Osteocyte (in vitro differentiated cells): ENCODE data around the gene ATAD2B. TPM values are rescaled to one million over a fixed set of nuclear protein-coding genes. Genes with fewer than 3 reads are reported as not detected.
"Not testable (repeated sequence)": the region's sequence is repeated elsewhere in the genome, so short reads cannot be mapped to it uniquely, and the experiment has no call there.

Source experiments
- DNase-seq: peaks from one replicate; pipeline ENCODE4 v3.0.0; 2021; ENCODE audit warnings: mixed read lengths; ENCODE audit not compliant: unreplicated experiment; ENCODE audit errors: extremely low spot score
- H3K27ac Mint-ChIP-seq: one replicate; pipeline ENCODE4 v1.8.0; 2021; ENCODE audit warnings: mild to moderate bottlenecking, mixed read lengths; ENCODE audit not compliant: unreplicated experiment
- H3K27me3 Mint-ChIP-seq: one replicate; pipeline ENCODE4 v1.8.0; 2021; ENCODE audit warnings: mixed read lengths; ENCODE audit not compliant: unreplicated experiment
- H3K36me3 Mint-ChIP-seq: one replicate; pipeline ENCODE4 v1.8.0; 2021; ENCODE audit warnings: mixed read lengths; ENCODE audit not compliant: unreplicated experiment
- H3K4me1 Mint-ChIP-seq: one replicate; pipeline ENCODE4 v1.8.0; 2021; ENCODE audit warnings: mixed read lengths; ENCODE audit not compliant: unreplicated experiment
- H3K4me3 Mint-ChIP-seq: one replicate; pipeline ENCODE4 v1.8.0; 2021; ENCODE audit warnings: mild to moderate bottlenecking, moderate library complexity, mixed read lengths; ENCODE audit not compliant: unreplicated experiment
- H3K9me3 Mint-ChIP-seq: one replicate; pipeline ENCODE4 v1.8.0; 2021; ENCODE audit warnings: mixed read lengths; ENCODE audit not compliant: unreplicated experiment
- CTCF ChIP-seq: fragments of 200-600 bp; sonication (generic); IDR thresholded peaks from 2 replicates; pipeline ENCODE4 v1.5.0; 2021; ENCODE audit warnings: antibody characterized with exemption, mild to moderate bottlenecking, moderate library complexity
- total RNA-seq: library from RNA; stranded (reverse); gene quantifications from 2 replicates; pipeline ENCODE4 v1.2.1, GENCODE V29; 2021

ATAD2B gene
- total RNA-seq, 1 donor from 2014 or later, result 27.3 TPM

- peaks cover 20% of the 10 kb centered on the region for H3K36me3 Mint-ChIP-seq
- peaks cover 14% of the 10 kb centered on the region for H3K4me1 Mint-ChIP-seq
- H3K9me3 Mint-ChIP-seq, result no peaks in the 10 kb centered on the region
- TF ChIP-seq CTCF, result no peak
- no peak overlapping the region for H3K27ac Mint-ChIP-seq
- H3K27me3 Mint-ChIP-seq, result no peaks in the 10 kb centered on the region
- DNase-seq, result no peak
- H3K4me3 Mint-ChIP-seq, result no peak overlapping the region
Measured at GRCh38 chr2:23746141-23746863, 180.6 kb downstream of the ATAD2B start.

GRCh38 chr2:23745726-23746105 lies 181.2 kb downstream of the ATAD2B start:
- H3K27me3 Mint-ChIP-seq, result no peaks in the 10 kb centered on the region
- peaks cover 14% of the 10 kb centered on the region for H3K4me1 Mint-ChIP-seq
- no peak for TF ChIP-seq CTCF
- H3K9me3 Mint-ChIP-seq, result no peaks in the 10 kb centered on the region
- H3K36me3 Mint-ChIP-seq, result peaks cover 15% of the 10 kb centered on the region
- no peak for DNase-seq
- H3K4me3 Mint-ChIP-seq, result no peak overlapping the region
- H3K27ac Mint-ChIP-seq, result no peak overlapping the region

GRCh38 chr2:23745068-23745725 lies 181.7 kb downstream of the ATAD2B start:
- DNase-seq, result no peak
- no peaks in the 10 kb centered on the region for H3K27me3 Mint-ChIP-seq
- peaks cover 14% of the 10 kb centered on the region for H3K4me1 Mint-ChIP-seq
- H3K36me3 Mint-ChIP-seq, result peaks cover 10% of the 10 kb centered on the region
- H3K4me3 Mint-ChIP-seq, result no peak overlapping the region
- no peaks in the 10 kb centered on the region for H3K9me3 Mint-ChIP-seq
- TF ChIP-seq CTCF, result no peak
- no peak overlapping the region for H3K27ac Mint-ChIP-seq

- H3K27me3 Mint-ChIP-seq, H3K4me3 Mint-ChIP-seq, H3K4me1 Mint-ChIP-seq: not testable (repeated sequence)
Measured at GRCh38 chr2:23736783-23737182, 190.1 kb downstream of the ATAD2B start.

GRCh38 chr2:23734416-23734815 lies 192.5 kb downstream of the ATAD2B start:
- H3K27me3 Mint-ChIP-seq, result no peaks in the 10 kb centered on the region
- no peak overlapping the region for H3K27ac Mint-ChIP-seq
- DNase-seq, result no peak
- H3K4me3 Mint-ChIP-seq, result no peak overlapping the region
- peaks cover 41% of the 10 kb centered on the region for H3K36me3 Mint-ChIP-seq
- TF ChIP-seq CTCF, result no peak
- H3K4me1 Mint-ChIP-seq, result no peaks in the 10 kb centered on the region
- peaks cover 3% of the 10 kb centered on the region for H3K9me3 Mint-ChIP-seq

More at GRCh38 chr2:23736783-23737182, 190.1 kb downstream of the ATAD2B start:
- not testable (repeated sequence) for H3K27ac Mint-ChIP-seq, H3K9me3 Mint-ChIP-seq, DNase-seq
- peaks cover 39% of the 10 kb centered on the region for H3K36me3 Mint-ChIP-seq

- DNase-seq, H3K27ac Mint-ChIP-seq: not testable (repeated sequence)
- peaks cover 34% of the 10 kb centered on the region for H3K36me3 Mint-ChIP-seq
Measured at GRCh38 chr2:23723029-23723428, 203.9 kb downstream of the ATAD2B start.

More at GRCh38 chr2:23723029-23723428, 203.9 kb downstream of the ATAD2B start:
- H3K9me3 Mint-ChIP-seq, result peaks cover 20% of the 10 kb centered on the region
- not testable (repeated sequence) for H3K27me3 Mint-ChIP-seq, H3K4me1 Mint-ChIP-seq, H3K4me3 Mint-ChIP-seq
